ENCODE measurements around the gene CABLES1.
"Not testable (repeated sequence)": the region's sequence is repeated elsewhere in the genome, so short reads cannot be mapped to it uniquely, and the experiment has no call there.

Gene CABLES1

GRCh38 chr18:23247896-23248295, 112.6 kb downstream of the CABLES1 start:
- DNase-seq: no peak

GRCh38 chr18:23248826-23249225, 113.5 kb downstream of the CABLES1 start:
- no peak for DNase-seq

DNA sequence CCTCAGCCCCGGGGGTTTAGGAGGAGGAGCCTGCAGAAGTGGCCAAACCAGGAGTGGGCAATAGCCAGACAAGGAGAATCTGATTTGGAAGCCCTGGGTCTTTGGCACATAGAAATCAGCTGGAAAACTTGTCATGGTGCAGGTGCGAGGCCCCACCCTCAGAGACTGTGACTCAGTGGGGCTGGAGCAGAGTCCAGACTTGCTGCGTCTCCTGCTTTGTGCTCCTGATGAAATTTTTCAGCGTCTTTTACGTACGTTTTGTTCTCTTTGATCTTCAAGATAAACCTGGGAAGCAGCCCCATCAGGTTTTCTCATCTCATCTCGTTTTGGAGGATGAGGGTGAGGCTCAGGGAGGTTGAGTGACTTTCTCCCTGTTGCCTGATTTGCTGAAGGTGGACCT, 114.1 kb downstream of the CABLES1 start:
- DNase-seq: no peak

DNA sequence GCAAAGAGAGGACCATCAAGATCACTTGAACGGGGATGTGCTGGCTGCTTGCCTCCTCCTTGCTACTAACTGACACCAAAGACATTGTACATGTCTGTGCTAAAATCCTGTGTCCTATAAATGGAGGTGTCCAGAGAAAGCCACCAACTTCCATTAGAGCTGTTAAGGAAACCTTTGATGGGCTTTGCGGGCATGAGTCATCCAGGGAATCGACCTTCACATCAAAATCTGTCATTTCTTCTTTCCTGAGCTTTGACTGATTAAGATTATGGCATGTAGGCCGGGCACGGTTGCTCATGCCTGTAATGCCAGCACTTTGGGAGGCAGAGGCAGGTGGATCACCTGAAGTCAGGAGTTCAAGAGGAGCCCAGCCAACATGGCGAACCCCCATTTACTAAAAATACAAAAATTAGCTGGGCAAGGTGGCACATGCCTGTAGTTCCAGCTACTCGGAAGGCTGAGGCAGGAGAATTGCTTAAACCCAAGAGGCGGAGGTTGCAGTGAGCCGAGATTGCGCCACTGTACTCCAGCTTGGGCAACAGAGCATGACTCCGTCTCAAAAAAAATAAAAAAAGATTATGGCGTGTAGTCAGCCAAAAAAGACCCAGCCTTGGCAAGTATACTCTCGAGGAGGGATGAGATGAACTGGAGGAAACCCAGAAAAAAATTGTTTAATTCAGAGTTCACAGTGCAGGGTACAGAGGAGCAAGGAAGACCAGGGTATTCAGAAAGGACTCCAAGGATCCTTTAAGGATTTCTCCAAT, 115.8 kb downstream of the CABLES1 start:
- no peak for DNase-seq

DNA sequence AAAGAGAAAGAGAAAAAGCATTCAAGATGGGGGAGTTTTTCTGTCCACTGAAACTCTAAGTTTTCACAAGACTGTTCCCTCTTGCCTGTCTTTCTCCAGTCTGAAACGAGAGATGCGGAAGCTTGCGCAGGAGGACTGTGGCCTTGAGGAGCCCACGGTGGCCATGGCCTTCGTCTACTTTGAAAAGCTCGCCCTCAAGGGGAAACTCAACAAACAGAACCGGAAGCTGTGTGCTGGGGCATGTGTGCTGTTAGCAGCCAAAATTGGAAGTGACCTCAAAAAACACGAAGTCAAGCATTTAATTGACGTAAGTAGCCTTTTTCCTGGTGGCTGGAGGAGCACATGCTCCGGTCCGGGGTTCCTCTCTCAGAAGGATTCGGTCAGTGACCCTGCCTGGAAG, 118.3 kb downstream of the CABLES1 start:
- no peak for DNase-seq

DNA sequence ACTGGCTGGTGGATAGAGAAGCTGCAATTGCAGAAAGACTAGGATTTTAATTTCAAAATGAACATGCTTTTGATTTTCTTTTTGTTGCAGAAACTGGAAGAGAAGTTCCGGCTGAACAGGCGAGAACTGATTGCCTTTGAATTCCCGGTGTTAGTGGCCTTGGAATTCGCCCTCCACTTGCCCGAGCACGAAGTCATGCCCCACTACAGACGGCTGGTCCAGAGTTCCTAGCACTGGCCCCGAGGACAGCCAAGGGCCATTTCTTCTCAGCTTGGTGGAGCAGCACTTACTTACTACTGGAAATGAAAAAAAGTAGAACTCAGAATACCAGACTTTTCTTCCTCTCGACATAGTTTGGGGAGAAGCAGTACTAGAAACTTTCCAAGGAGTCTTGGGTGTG, 121.9 kb downstream of the CABLES1 start:
- no peak for DNase-seq

DNA sequence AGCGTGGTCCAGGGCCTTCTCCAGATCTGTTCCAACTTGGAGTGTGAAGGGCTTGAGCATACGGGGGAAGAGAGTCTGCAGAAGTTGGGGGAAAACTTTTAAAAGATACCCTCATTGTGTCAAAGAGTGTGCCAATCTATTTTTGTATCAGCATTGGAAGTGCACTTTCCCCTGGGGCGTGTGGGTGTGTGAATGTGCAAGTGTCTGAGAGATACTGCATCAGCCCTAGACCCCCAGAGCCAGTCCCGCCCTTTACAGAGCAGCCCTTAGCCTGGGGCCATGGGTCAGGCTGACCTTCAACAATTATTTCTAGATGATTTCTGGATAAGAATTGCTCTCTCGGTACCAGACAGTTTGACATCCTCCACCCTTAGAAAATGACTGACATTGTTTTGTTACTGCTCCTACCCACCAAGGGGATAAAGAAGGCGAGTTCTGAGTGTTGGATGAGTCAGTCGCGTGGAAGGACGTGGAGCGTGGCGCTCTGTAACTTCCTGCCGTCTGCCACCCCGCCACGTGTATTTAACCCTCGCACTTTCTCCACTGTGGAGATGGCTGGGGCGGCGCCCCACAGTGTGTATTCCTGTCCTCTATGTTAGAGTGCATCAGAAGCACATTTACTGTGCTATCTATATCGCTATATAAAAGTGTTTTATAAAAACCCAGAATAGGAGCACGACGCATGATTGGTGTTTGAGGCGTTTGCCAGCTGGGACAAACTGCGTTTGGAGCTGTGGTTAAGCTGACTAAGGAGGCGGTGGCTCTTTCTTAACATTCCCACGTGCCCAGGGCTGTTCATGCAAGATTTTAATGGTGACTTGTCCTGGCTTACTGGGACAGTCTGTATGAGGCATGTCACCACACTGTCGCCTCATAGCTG, 122.6 kb downstream of the CABLES1 start:
- DNase-seq: no peak

DNA sequence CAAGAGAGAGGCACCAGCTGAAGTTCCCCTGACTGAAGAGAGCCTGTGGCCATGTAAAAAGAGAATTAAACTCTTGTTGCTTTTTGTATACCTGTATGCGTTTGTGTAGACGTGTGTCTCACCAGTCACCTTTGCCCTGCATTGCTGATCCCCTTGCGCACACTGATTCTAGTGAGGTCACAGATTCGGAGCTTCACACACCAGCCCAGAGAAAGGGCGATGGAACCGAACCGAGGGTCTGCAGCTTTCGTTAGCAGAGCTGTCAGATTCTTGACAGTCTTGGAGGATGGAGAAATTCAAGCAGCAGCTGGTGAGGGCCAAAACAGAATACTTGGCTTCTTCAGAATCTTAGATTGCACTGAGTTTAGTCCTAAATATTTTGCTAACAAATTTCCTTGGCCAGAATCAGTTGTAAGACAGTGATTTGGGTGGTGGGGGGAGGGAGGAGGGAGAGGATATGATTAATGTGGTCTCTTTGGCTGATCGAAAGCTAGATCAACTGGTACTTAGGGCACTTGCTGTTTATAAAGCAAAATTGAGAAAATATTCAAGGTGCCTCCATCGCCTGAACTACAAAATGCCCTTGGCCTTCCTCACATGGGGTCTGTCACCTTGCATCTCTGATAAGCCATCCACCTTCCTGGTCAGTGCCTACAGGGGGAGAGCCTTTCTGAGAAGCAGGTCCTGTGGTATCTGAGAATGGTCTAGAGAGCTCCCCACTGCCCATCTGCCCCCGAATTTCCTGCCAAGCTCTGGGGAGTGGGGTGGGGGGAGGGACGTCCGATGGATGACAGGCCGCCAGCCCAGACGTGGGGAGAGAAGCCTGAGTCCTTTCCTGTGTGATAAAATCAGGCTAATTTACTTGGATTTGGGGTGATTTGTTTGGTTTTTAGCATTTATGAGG, 123.5 kb downstream of the CABLES1 start:
- no peak for DNase-seq

GRCh38 chr18:23259701-23260681, 124.7 kb downstream of the CABLES1 start:
- peak; percentile 21 for DNase-seq

- DNase-seq: no peak
Observed at GRCh38 chr18:23260926-23261590, 125.8 kb downstream of the CABLES1 start.

- DNase-seq: no peak
Observed at GRCh38 chr18:23263551-23264235, 128.4 kb downstream of the CABLES1 start.

GRCh38 chr18:23265682-23266399, 130.6 kb downstream of the CABLES1 start:
- DNase-seq: no peak

DNA sequence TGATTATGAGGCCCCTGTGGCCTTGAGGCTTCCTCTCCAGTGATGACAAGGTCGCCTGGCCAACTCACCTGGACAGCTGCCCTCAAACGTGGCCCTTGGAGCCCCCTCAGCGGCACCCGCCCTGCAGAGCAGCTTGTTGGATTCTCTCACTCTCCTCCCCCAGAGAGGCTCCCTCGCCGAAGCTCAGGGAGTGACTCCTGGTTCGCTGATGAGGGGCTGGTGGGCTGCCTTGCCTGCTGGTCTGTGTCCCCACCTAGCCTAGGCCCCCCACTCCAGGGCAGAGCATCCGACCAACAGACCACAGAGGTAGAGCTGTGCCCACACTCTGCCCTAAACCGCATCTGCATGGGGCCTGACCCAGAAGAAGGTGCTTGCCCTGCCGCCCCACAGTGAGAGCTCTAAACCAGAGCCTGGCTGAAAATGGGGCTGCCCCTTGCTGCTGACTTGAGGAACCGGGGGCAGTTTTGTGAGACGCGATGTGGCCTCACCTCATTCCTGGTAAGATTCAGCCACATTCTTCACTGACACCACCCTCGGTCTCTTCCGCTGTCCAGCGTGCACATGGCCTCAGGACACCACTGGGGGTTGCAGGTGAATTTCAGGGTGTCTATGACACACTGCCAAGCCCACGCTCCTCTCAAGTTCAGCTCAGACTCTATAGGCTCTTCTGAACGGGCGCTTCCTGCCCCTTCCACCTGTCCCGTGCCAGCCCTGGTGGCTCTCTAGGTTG, 131.6 kb downstream of the CABLES1 start:
- DNase-seq: no peak

DNA sequence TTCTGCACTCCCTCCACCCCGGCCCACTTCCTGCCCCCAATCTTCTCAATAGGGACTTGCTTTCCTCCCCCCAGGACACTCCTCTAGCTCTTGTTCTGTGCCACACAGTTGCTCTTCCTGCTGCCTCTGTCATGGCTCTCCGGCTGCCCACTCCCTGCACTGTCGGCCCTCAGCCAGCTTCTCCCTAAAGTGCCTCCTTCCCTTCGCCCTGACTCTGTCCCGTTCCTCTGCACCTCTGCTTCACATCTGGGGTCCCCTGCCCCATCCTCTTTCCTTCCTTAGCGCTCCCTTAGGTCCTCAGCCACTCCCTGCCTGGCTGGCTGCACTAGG, 132.1 kb downstream of the CABLES1 start:
- no peak for DNase-seq

- no peak for DNase-seq
Observed at GRCh38 chr18:23268641-23269040, 133.4 kb downstream of the CABLES1 start.

GRCh38 chr18:23269068-23269467, 133.8 kb downstream of the CABLES1 start:
- not testable (repeated sequence) for DNase-seq

GRCh38 chr18:23269928-23270327, 134.6 kb downstream of the CABLES1 start:
- DNase-seq: no peak

- DNase-seq: no peak
Observed at GRCh38 chr18:23270986-23271680, 135.8 kb downstream of the CABLES1 start.
